HepG2 (cell line): ENCODE data around the gene NTM. TPM values are rescaled to one million over a fixed set of nuclear protein-coding genes. Genes with fewer than 3 reads are reported as not detected.

Source experiments
- ATAC-seq: fragments of 200-7000 bp; cut with Tn5 transposase; 3 replicates; pipeline ENCODE4 v1.9.1; 2020; ENCODE audit warnings: mild to moderate bottlenecking, moderate library complexity
- BruUV-seq: library from RNA; stranded (reverse); fragments of 400-500 nt; replicated peaks from 2 replicates; lab custom pipeline; 2021; lab: Mats Ljungman, UMichigan
- CTCF ChIA-PET: fragments of 300-600 bp; formaldehyde crosslinking; extraction: SDS; loops from one replicate; lab custom pipeline; 2021; ENCODE audit warnings: low total read pairs, inconsistent platforms, low intra/inter-chr PET ratio; lab: Yijun Ruan, JAX
- POLR2A ChIA-PET: fragments of 350-600 bp; sonication (Branson Sonifier 250); formaldehyde crosslinking; loops from one replicate; lab custom pipeline; 2020; ENCODE audit warnings: antibody characterized with exemption, inconsistent platforms; lab: Yijun Ruan, JAX
- DNase-seq: peaks from one replicate; pipeline ENCODE4 v3.0.0-alpha.2; 2015; ENCODE audit warnings: low spot score
- FAIRE-seq: peaks from 3 replicates; lab custom pipeline; 2011; peaks lifted over from hg19 to GRCh38; lab: Jason Lieb, UNC
- H2AFZ ChIP-seq: one replicate; pipeline ENCODE4 v1.6.1; 2011; ENCODE audit warnings: low read length, inconsistent platforms
- H3K27ac ChIP-seq: fragments of 300-600 bp; 3 replicates; pipeline ENCODE4 v1.8.0; 2011; ENCODE audit warnings: mixed run types, mild to moderate bottlenecking, mixed read lengths, low read length, inconsistent platforms; ENCODE audit not compliant: insufficient read depth; ENCODE audit errors: extremely low read length
- H3K27me3 ChIP-seq, 2 experiments: fragments of 200-600 bp in 1 of 2; 2 replicates in 1 of 2; 3 replicates in 1 of 2; pipeline versions ENCODE4 v1.6.0 to v1.8.0; 2011; ENCODE audit warnings: low read length in 2 of 2, mild to moderate bottlenecking in 2 of 2, moderate library complexity in 2 of 2, inconsistent platforms in 1 of 2; ENCODE audit not compliant: insufficient read depth in 2 of 2, control insufficient read depth in 1 of 2
- H3K36me3 ChIP-seq, 2 experiments: fragments of 200-600 bp in 1 of 2; replicated peaks in 1 of 2; 2 replicates in 1 of 2; 3 replicates in 1 of 2; pipeline versions ENCODE4 v1.5.1 to v1.8.0; 2011; ENCODE audit warnings: low read length in 2 of 2, inconsistent platforms in 1 of 2; ENCODE audit not compliant: insufficient read depth in 2 of 2, control insufficient read depth in 1 of 2
- H3K4me1 ChIP-seq: 2 replicates; pipeline ENCODE4 v1.5.1; 2012; ENCODE audit warnings: low read length, inconsistent platforms; ENCODE audit not compliant: insufficient read depth
- H3K4me2 ChIP-seq: 2 replicates; pipeline ENCODE4 v1.6.0; 2011; ENCODE audit warnings: low read depth, low read length, inconsistent platforms
- H3K4me3 ChIP-seq, 3 experiments: fragments of 200-600 bp in 1 of 3; sonication (generic), shearing (Covaris generic) in 1 of 3; replicated peaks in 1 of 3; 2 replicates each; pipeline ENCODE4 v1.5.1; 2011 to 2016; ENCODE audit warnings: low read length in 3 of 3, inconsistent platforms in 2 of 3, low read depth in 2 of 3, mild to moderate bottlenecking in 2 of 3, control low read depth in 1 of 3, mixed read lengths in 1 of 3; ENCODE audit not compliant: insufficient read depth in 1 of 3
- H3K79me2 ChIP-seq: one replicate; pipeline ENCODE4 v1.6.1; 2011; ENCODE audit warnings: low read length, inconsistent platforms; ENCODE audit not compliant: insufficient read depth
- H3K9ac ChIP-seq: 2 replicates; pipeline ENCODE4 v1.6.0; 2011; ENCODE audit warnings: mild to moderate bottlenecking, low read depth, low read length, inconsistent platforms; ENCODE audit not compliant: insufficient read depth
- H3K9me3 ChIP-seq: 2 replicates; pipeline ENCODE4 v1.5.1; 2012; ENCODE audit warnings: mild to moderate bottlenecking, low read length
- H4K20me1 ChIP-seq: 2 replicates; pipeline ENCODE4 v1.6.0; 2011; ENCODE audit warnings: inconsistent platforms, mild to moderate bottlenecking, low read length, moderate library complexity; ENCODE audit not compliant: insufficient read depth
- ATF3 ChIP-seq: sonication (generic); formaldehyde crosslinking; IDR thresholded peaks from 2 replicates; pipeline ENCODE4 v1.4.0; 2020; ENCODE audit warnings: missing genetic modification reagents
- FOXK2 ChIP-seq: fragments of 450-650 bp; IDR thresholded peaks from 2 replicates; pipeline ENCODE4 v1.6.1; 2016
- GTF2F1 ChIP-seq: fragments of 150-350 bp; IDR thresholded peaks from 2 replicates; pipeline ENCODE4 v1.6.1; 2014; ENCODE audit warnings: low read length
- HNRNPLL ChIP-seq: fragments of 200-400 bp; formaldehyde crosslinking; IDR thresholded peaks from 2 replicates; pipeline ENCODE4 v1.6.1; 2017; ENCODE audit warnings: mild to moderate bottlenecking, low read depth, low read length; ENCODE audit not compliant: poor library complexity, severe bottlenecking
- ISL2 ChIP-seq: sonication (generic); formaldehyde crosslinking; IDR thresholded peaks from 2 replicates; pipeline ENCODE4 v1.5.0; 2020; ENCODE audit warnings: missing genetic modification reagents
- KAT2B ChIP-seq: fragments of 150-350 bp; IDR thresholded peaks from 2 replicates; pipeline ENCODE4 v1.6.1; 2014; ENCODE audit warnings: low read depth, low read length, borderline replicate concordance
- MAFF ChIP-seq: IDR thresholded peaks from 2 replicates; pipeline ENCODE4 v1.6.1; 2011; ENCODE audit warnings: low read depth, low read length, improper control_type of control experiment
- PHF21A ChIP-seq: sonication (generic); formaldehyde crosslinking; IDR thresholded peaks from 2 replicates; pipeline ENCODE4 v1.5.0; 2020; ENCODE audit warnings: mild to moderate bottlenecking, missing genetic modification reagents
- RBM39 ChIP-seq: fragments of 200-400 bp; formaldehyde crosslinking; IDR thresholded peaks from one replicate; pipeline ENCODE4 v1.6.1; 2018; ENCODE audit warnings: antibody characterized with exemption, mild to moderate bottlenecking, low read depth, low read length; ENCODE audit not compliant: poor library complexity, severe bottlenecking
- SOX5 ChIP-seq: IDR thresholded peaks from 2 replicates; pipeline ENCODE4 v1.6.1; 2016; ENCODE audit warnings: borderline replicate concordance
- SP4 ChIP-seq: sonication (generic); formaldehyde crosslinking; IDR thresholded peaks from 2 replicates; pipeline ENCODE4 v1.8.1; 2023; ENCODE audit warnings: mild to moderate bottlenecking, missing genetic modification reagents
- TEAD3 ChIP-seq: optimal IDR thresholded peaks from 2 replicates; pipeline ENCODE3; 2016; ENCODE audit warnings: borderline replicate concordance
- TP53 ChIP-seq: sonication (generic); formaldehyde crosslinking; conservative IDR thresholded peaks from 2 replicates; pipeline ENCODE4 v1.4.0; 2020; ENCODE audit warnings: missing genetic modification reagents
- ZNF138 ChIP-seq: sonication (generic); formaldehyde crosslinking; IDR thresholded peaks from 2 replicates; pipeline ENCODE4 v1.5.0; 2020; ENCODE audit warnings: mild to moderate bottlenecking, low read depth, missing genetic modification reagents
- ZNF563 ChIP-seq: sonication (generic); formaldehyde crosslinking; IDR thresholded peaks from 2 replicates; pipeline ENCODE4 v1.8.0; 2022; ENCODE audit warnings: mild to moderate bottlenecking, moderate library complexity, missing genetic modification reagents
- WGBS: methylation state at CpG from one replicate; pipeline ENCODE4 v1.1.6; 2017; ENCODE audit warnings: low lambda C conversion rate; 5-methylcytosine and 5-hydroxymethylcytosine counted together
- in situ Hi-C: cut with HindIII; loops from 2 replicates; pipeline ENCODE4 v1.10.0; 2017; ENCODE audit warnings: low pct_unique_long_range_greater_than_20kb; ENCODE audit not compliant: extremely low pct_ligation_motif_present
- intact Hi-C: fragments of 100-400 bp; cut with micrococcal nuclease; formaldehyde crosslinking; loops from one replicate; pipeline ENCODE4 v1.10.0; 2022; ENCODE audit not compliant: unreplicated experiment
- polyA plus RNA-seq, 8 experiments: library from polyadenylated mRNA; depleted of rRNA in 3 of 8; stranded (reverse) in 7 of 8; unstranded in 1 of 8; fragments of >200 nt; fragmentation: Illumina TruSeq in 4 of 8; extraction: Trizol in 4 of 8; gene quantifications; 2 replicates each; pipeline versions ENCODE4 v1.2.1 to v1.2.3, GENCODE V29; 2011 to 2016; ENCODE audit warnings: low read depth in 4 of 8, missing spikeins in 1 of 8, mixed read lengths in 1 of 8; ENCODE audit not compliant: insufficient read depth in 1 of 8
- total RNA-seq, 5 experiments: library from RNA; depleted of rRNA; stranded (reverse); fragments of >200 nt; fragmentation: Illumina TruSeq; extraction: Trizol; gene quantifications; 2 replicates each; pipeline ENCODE4 v1.2.3, GENCODE V29; 2016; ENCODE audit warnings: low read depth in 1 of 5
- TF ChIP-seq, protein P1 (sequence below): sonication (generic); formaldehyde crosslinking; IDR thresholded peaks from 2 replicates; pipeline ENCODE4 v1.4.0; 2020; ENCODE audit warnings: mild to moderate bottlenecking, missing genetic modification reagents
- TF ChIP-seq, protein P2 (sequence below): IDR thresholded peaks from 2 replicates; pipeline ENCODE4 v1.6.1; 2016; ENCODE audit warnings: low read depth

The NTM gene
- total and polyA plus RNA-seq, 2 of the 13 experiments (the other 11 are each of a cell fraction or from before 2014, with no cell fraction given) = not detected

- TF ChIP-seq, protein P1, sequence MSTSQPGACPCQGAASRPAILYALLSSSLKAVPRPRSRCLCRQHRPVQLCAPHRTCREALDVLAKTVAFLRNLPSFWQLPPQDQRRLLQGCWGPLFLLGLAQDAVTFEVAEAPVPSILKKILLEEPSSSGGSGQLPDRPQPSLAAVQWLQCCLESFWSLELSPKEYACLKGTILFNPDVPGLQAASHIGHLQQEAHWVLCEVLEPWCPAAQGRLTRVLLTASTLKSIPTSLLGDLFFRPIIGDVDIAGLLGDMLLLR (CRISPR knock-in tag) = no peak
- no peak for TF ChIP-seq GTF2F1
- TF ChIP-seq ZNF563 (CRISPR knock-in tag) = no peak
- TF ChIP-seq TEAD3 (CRISPR knock-in tag) = no peak
- no peak for TF ChIP-seq TP53 (CRISPR knock-in tag)
- TF ChIP-seq MAFF = no peak
Measured at GRCh38 chr11:132127900-132128288, 757.5 kb downstream of the NTM start (continued).

DNA sequence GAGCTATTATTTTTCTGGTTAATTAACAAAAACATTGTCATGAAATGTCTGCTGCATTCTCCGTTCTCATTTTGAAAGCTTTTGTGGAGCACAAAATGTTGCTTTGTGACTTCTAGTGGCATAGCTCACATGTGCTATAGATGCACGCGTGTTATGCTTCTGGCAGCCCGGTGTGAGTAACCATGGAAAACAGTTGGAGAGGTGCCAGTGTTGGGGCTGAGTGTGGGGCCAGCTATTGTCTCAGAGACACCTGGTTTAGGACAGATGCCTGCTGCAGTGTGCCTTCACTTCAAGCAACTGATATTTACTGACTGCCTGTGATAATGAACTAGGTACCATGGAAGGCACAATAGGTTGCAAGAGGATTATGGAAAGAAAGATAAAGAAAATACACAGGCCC is 760.6 kb downstream of the NTM start:
- CTCF ChIA-PET = no interaction called here
- TF ChIP-seq HNRNPLL = no peak
- TF ChIP-seq FOXK2 = no peak
- TF ChIP-seq ISL2 = no peak
- TF ChIP-seq, protein P2, sequence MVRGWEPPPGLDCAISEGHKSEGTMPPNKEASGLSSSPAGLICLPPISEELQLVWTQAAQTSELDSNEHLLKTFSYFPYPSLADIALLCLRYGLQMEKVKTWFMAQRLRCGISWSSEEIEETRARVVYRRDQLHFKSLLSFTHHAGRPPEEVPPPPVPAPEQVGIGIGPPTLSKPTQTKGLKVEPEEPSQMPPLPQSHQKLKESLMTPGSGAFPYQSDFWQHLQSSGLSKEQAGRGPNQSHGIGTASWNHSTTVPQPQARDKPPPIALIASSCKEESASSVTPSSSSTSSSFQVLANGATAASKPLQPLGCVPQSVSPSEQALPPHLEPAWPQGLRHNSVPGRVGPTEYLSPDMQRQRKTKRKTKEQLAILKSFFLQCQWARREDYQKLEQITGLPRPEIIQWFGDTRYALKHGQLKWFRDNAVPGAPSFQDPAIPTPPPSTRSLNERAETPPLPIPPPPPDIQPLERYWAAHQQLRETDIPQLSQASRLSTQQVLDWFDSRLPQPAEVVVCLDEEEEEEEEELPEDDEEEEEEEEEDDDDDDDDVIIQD (CRISPR knock-in tag) = no peak
- no peak for TF ChIP-seq ZNF138 (CRISPR knock-in tag)
- no peak for TF ChIP-seq RBM39
- TF ChIP-seq ATF3 (CRISPR knock-in tag) = no peak
- no peak for TF ChIP-seq SP4
- no peak for TF ChIP-seq KAT2B
- no peak for TF ChIP-seq PHF21A (CRISPR knock-in tag)
- no peak for TF ChIP-seq SOX5

More for the DNA sequence above, 760.6 kb downstream of the NTM start:
- Histone ChIP-seq H3K9ac (no peak overlapping the region), H3K36me3 (no peaks in the 10 kb centered on the region), H3K79me2 (no peaks in the 10 kb centered on the region), H3K4me2 (no peak overlapping the region), H3K27me3 (0 out of 5 replicates have a peak, but pooled peaks cover 0 to 8% of the 10 kb centered on the region in 2 experiments), H3K4me3 (no peak overlapping the region), H4K20me1 (no peaks in the 10 kb centered on the region), H2AFZ (no peak overlapping the region), H3K9me3 (no peaks in the 10 kb centered on the region), H3K27ac (no peak overlapping the region), H3K4me1 (no peaks in the 10 kb centered on the region)
- intact Hi-C loops = no loop called here
- in situ Hi-C loops = loop anchor here (25.0 kb wide), 1 partner anchor 269 kb away; no protein-coding TSS in a partner anchor
- POLR2A ChIA-PET = no interaction called here
- no peak for ATAC-seq
- FAIRE-seq = no peak
- WGBS = 0% methylated on average over 4 of the region's 4 CpGs
- BruUV-seq = no TSS peak
- no peak for DNase-seq
